ENCODE data around the gene TNNC2. TPM values are rescaled to one million over a fixed set of nuclear protein-coding genes. Genes with fewer than 3 reads are reported as not detected.

The TNNC2 gene
- polyA plus RNA-seq, 1 of the 3 experiments (the other 2 are of a cell fraction) = 1.1 TPM

GRCh38 chr20:45845452-45845851 is 18.3 kb upstream of the TNNC2 start:
- CTCF ChIA-PET = interaction anchor here (1.2 kb wide), 1 partner anchor 125 kb away, joined by 4 read pairs; no protein-coding TSS in a partner anchor
- H4K20me1 ChIP-seq (ENCODE audit: insufficient read depth) = no peaks in the 10 kb centered on the region

More at GRCh38 chr20:45845452-45845851, 18.3 kb upstream of the TNNC2 start:
- Histone ChIP-seq H3K9me3 (no peaks in the 10 kb centered on the region), H3F3A (replicated peaks; ENCODE audit: insufficient read depth) (peaks cover 3% of the 10 kb centered on the region), H3K27ac (ENCODE audit: low read depth in 2 of 2, low read length in 1 of 2) (no peak overlapping the region), H3K36me3 (replicated peaks in 1 of 2; ENCODE audit: control insufficient read depth in 1 of 2, insufficient read depth in 2 of 2, low read length in 1 of 2) (peaks cover 30 to 43% of the 10 kb centered on the region in 2 experiments), H3K4me3 (ENCODE audit: low read depth in 2 of 2, low read length in 1 of 2) (no peak overlapping the region), H3K4me2 (no peak overlapping the region), H3K27me3 (ENCODE audit: insufficient read depth) (no peaks in the 10 kb centered on the region), H3K9ac (no peak overlapping the region), H3K9me2 (no peaks in the 10 kb centered on the region), H3K79me2 (ENCODE audit: insufficient read depth) (peaks cover 4% of the 10 kb centered on the region; the same call in 1 of the 2 replicates), H3K4me1 (ENCODE audit: control insufficient read depth in 1 of 2, insufficient read depth in 2 of 2, low read depth in 1 of 2, low read length in 1 of 2) (no peaks in the 10 kb centered on the region), H2AFZ (ENCODE audit: low read depth) (no peak overlapping the region)
- no peak for TF ChIP-seq ZBTB33 (IDR thresholded peaks at IDR 0.05; ENCODE audit: borderline replicate concordance, low read depth)
- TF ChIP-seq FOXM1 (IDR thresholded peaks at IDR 0.05; ENCODE audit: low read depth) = no peak
- no peak for TF ChIP-seq TCF12 (IDR thresholded peaks at IDR 0.05)
- no peak for TF ChIP-seq USF2 (IDR thresholded peaks at IDR 0.05; ENCODE audit: borderline replicate concordance, low read depth, low read length)
- TF ChIP-seq NRF1 (IDR thresholded peaks at IDR 0.05; ENCODE audit: low read depth, low read length) = no peak
- TF ChIP-seq YY1 (IDR thresholded peaks at IDR 0.05; ENCODE audit: low read depth) = no peak
- no peak for TF ChIP-seq JUND (IDR thresholded peaks at IDR 0.05)
- TF ChIP-seq CHD2 (IDR thresholded peaks at IDR 0.05; ENCODE audit: low read length, partially characterized antibody) = no peak
- no peak for TF ChIP-seq PBX3 (IDR thresholded peaks at IDR 0.05)
- no peak for TF ChIP-seq RFX5 (IDR thresholded peaks at IDR 0.05; ENCODE audit: low read length)
- TF ChIP-seq TEAD4 (IDR thresholded peaks at IDR 0.05; ENCODE audit: borderline replicate concordance, insufficient read depth) = no peak
- no peak for TF ChIP-seq EP300 (IDR thresholded peaks at IDR 0.05; ENCODE audit: borderline replicate concordance in 1 of 2, low read depth in 1 of 2, low read length in 1 of 2)
- no peak for TF ChIP-seq EZH2phosphoT487 (IDR thresholded peaks at IDR 0.05; ENCODE audit: borderline replicate concordance, low read depth)
- no peak for TF ChIP-seq FOSL2 (IDR thresholded peaks at IDR 0.05; ENCODE audit: borderline replicate concordance, low read depth)
- POLR2A ChIA-PET = no interaction called here
- DNase-seq = no peak

Measured in SK-N-SH (cell line).